Keratinocyte (primary cell): ENCODE data around the gene ALDH1A3. TPM values are rescaled to one million over a fixed set of nuclear protein-coding genes. Genes with fewer than 3 reads are reported as not detected.

Experiments used
- DNase-seq: peaks from one replicate; pipeline ENCODE4 v3.0.0-alpha.2; 2011; ENCODE audit warnings: low read depth, missing footprints, low spot score
- FAIRE-seq: peaks from 2 replicates; lab custom pipeline; 2011; peaks lifted over from hg19 to GRCh38; lab: Jason Lieb, UNC
- H2AFZ ChIP-seq: 2 replicates; pipeline ENCODE4 v1.6.0; 2012; ENCODE audit warnings: low read length, control low read depth, inconsistent platforms; ENCODE audit not compliant: control insufficient read depth
- H3K27ac ChIP-seq: 2 replicates; pipeline ENCODE4 v1.5.1; 2011; ENCODE audit warnings: low read length; ENCODE audit not compliant: control insufficient read depth, insufficient read depth
- H3K27me3 ChIP-seq: 3 replicates; pipeline ENCODE4 v1.6.0; 2011; ENCODE audit warnings: low read length; ENCODE audit not compliant: control insufficient read depth, insufficient read depth; ENCODE audit errors: extremely low read depth
- H3K36me3 ChIP-seq, 2 experiments: 2 replicates in 1 of 2; 3 replicates in 1 of 2; pipeline ENCODE4 v1.5.1; 2011; ENCODE audit warnings: low read length in 2 of 2, mild to moderate bottlenecking in 1 of 2; ENCODE audit not compliant: control insufficient read depth in 2 of 2, insufficient read depth in 2 of 2; ENCODE audit errors: extremely low read depth in 1 of 2
- H3K4me1 ChIP-seq: 3 replicates; pipeline ENCODE4 v1.5.1; 2011; ENCODE audit warnings: low read length; ENCODE audit not compliant: control insufficient read depth, insufficient read depth; ENCODE audit errors: extremely low read depth
- H3K4me2 ChIP-seq: 3 replicates; pipeline ENCODE4 v1.6.0; 2011; ENCODE audit warnings: low read depth, low read length; ENCODE audit not compliant: control insufficient read depth, insufficient read depth; ENCODE audit errors: extremely low read depth
- H3K4me3 ChIP-seq, 3 experiments: fragments of 200-600 bp in 1 of 3; sonication (generic) in 1 of 3; 2 replicates in 2 of 3; 3 replicates in 1 of 3; pipeline ENCODE4 v1.5.1; 2011 to 2016; ENCODE audit warnings: low read length in 3 of 3, mild to moderate bottlenecking in 3 of 3, control low read depth in 2 of 3, inconsistent platforms in 1 of 3, low read depth in 1 of 3, mixed read lengths in 1 of 3, mixed run types in 1 of 3, moderate library complexity in 1 of 3; ENCODE audit not compliant: control insufficient read depth in 2 of 3, insufficient read depth in 2 of 3; ENCODE audit errors: extremely low read depth in 1 of 3
- H3K79me2 ChIP-seq: 2 replicates; pipeline ENCODE4 v1.6.0; 2012; ENCODE audit warnings: low read length; ENCODE audit not compliant: control insufficient read depth, insufficient read depth
- H3K9ac ChIP-seq: 3 replicates; pipeline ENCODE4 v1.6.0; 2011; ENCODE audit warnings: low read length; ENCODE audit not compliant: control insufficient read depth, insufficient read depth; ENCODE audit errors: extremely low read depth
- H3K9me1 ChIP-seq: 3 replicates; pipeline ENCODE4 v1.6.0; 2011; ENCODE audit warnings: low read length; ENCODE audit not compliant: control insufficient read depth, insufficient read depth; ENCODE audit errors: extremely low read depth
- H3K9me3 ChIP-seq: 2 replicates; pipeline ENCODE4 v1.5.1; 2012; ENCODE audit warnings: low read depth, low read length; ENCODE audit not compliant: control insufficient read depth
- H4K20me1 ChIP-seq: 3 replicates; pipeline ENCODE4 v1.6.0; 2011; ENCODE audit warnings: low read length; ENCODE audit not compliant: control insufficient read depth, insufficient read depth; ENCODE audit errors: extremely low read depth
- EZH2 ChIP-seq: IDR thresholded peaks from one replicate; pipeline ENCODE4 v1.6.1; 2012; ENCODE audit warnings: inconsistent platforms, mild to moderate bottlenecking, low read length, moderate library complexity
- dilution Hi-C: fragments of 300-500 bp; cut with MboI; formaldehyde crosslinking; loops from one replicate; pipeline ENCODE4 v1.7.0; 2020; ENCODE audit warnings: low sequenced_read_pairs; ENCODE audit not compliant: extremely low pct_ligation_motif_present
- polyA plus RNA-seq, 5 experiments: library from polyadenylated mRNA; depleted of rRNA in 3 of 5; stranded (reverse) in 3 of 5; stranded (forward) in 1 of 5; unstranded in 1 of 5; fragments of >200 nt; gene quantifications; 1 replicate in 1 of 5; 2 replicates in 3 of 5; 3 replicates in 1 of 5; pipeline versions ENCODE4 v1.2.1 to v1.2.3, GENCODE V29; 2011 to 2012; ENCODE audit warnings: missing spikeins in 2 of 5, low read depth in 1 of 5, low replicate concordance in 1 of 5
- TF ChIP-seq, protein P1 (sequence below), 3 experiments: IDR thresholded peaks in 1 of 3; conservative IDR thresholded peaks in 1 of 3; optimal IDR thresholded peaks in 1 of 3; 2 replicates in 2 of 3; 3 replicates in 1 of 3; pipeline versions ENCODE3 to v1.5.1; 2011; ENCODE audit warnings: low read length in 3 of 3, mild to moderate bottlenecking in 3 of 3, moderate library complexity in 2 of 3, control low read depth in 1 of 3, inconsistent platforms in 1 of 3; ENCODE audit not compliant: insufficient read depth in 2 of 3; ENCODE audit errors: extremely low read depth in 1 of 3

The ALDH1A3 gene
- polyA plus RNA-seq, 1 donor (not counting 4 experiments of a cell fraction or from before 2014, with no cell fraction given): 218 TPM

GRCh38 chr15:100924436-100924835, 44.8 kb downstream of the ALDH1A3 start:
- H3K9me3 ChIP-seq: no peaks in the 10 kb centered on the region
- H3K79me2 ChIP-seq: peaks cover 10% of the 10 kb centered on the region
- dilution Hi-C loops: loop anchor here (5.0 kb wide), 1 partner anchor 73 kb away; no protein-coding TSS in a partner anchor
- H3K36me3 ChIP-seq: peaks cover 12 to 15% of the 10 kb centered on the region in 2 experiments
- no peak overlapping the region for H2AFZ ChIP-seq
- no peak overlapping the region for H3K27ac ChIP-seq
- peaks cover 3% of the 10 kb centered on the region for H3K9me1 ChIP-seq
- no peak overlapping the region for H3K4me2 ChIP-seq
- no peaks in the 10 kb centered on the region for H3K27me3 ChIP-seq
- FAIRE-seq (no peak), DNase-seq (no peak)
- H3K4me1 ChIP-seq: peaks cover 16% of the 10 kb centered on the region
- TF ChIP-seq, protein P1, sequence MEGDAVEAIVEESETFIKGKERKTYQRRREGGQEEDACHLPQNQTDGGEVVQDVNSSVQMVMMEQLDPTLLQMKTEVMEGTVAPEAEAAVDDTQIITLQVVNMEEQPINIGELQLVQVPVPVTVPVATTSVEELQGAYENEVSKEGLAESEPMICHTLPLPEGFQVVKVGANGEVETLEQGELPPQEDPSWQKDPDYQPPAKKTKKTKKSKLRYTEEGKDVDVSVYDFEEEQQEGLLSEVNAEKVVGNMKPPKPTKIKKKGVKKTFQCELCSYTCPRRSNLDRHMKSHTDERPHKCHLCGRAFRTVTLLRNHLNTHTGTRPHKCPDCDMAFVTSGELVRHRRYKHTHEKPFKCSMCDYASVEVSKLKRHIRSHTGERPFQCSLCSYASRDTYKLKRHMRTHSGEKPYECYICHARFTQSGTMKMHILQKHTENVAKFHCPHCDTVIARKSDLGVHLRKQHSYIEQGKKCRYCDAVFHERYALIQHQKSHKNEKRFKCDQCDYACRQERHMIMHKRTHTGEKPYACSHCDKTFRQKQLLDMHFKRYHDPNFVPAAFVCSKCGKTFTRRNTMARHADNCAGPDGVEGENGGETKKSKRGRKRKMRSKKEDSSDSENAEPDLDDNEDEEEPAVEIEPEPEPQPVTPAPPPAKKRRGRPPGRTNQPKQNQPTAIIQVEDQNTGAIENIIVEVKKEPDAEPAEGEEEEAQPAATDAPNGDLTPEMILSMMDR (optimal IDR thresholded peaks at IDR 0.05 in 1 of 3, IDR thresholded peaks at IDR 0.05 in 1 of 3, conservative IDR thresholded peaks at IDR 0.05 in 1 of 3; ENCODE audit: extremely low read depth in 1 of 3, insufficient read depth in 2 of 3, low read length in 3 of 3): no peak
- TF ChIP-seq EZH2: no peak
- no peak overlapping the region for H3K4me3 ChIP-seq
- H4K20me1 ChIP-seq: peaks cover 3% of the 10 kb centered on the region
- H3K9ac ChIP-seq: no peak overlapping the region

DNA sequence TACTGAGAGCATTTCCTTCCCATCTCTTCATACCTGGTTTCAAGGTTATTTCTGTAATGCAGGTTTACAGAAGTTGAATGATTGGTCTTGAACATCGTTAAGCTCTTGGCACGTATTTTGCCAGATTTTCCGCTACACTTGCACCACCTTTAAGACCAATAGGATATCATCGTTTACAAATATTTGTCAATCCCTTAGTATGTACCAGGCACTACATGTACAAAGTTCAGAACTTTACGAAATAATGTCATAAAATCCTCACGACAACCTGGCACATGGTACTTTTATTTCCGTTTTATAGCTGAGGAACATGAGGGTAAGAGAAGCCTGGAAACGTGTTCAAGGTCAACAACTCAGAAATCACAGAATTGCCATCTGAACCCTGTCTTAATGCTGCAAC, 45.8 kb downstream of the ALDH1A3 start:
- H3K27me3 ChIP-seq: no peaks in the 10 kb centered on the region
- no peak overlapping the region for H3K9ac ChIP-seq
- H4K20me1 ChIP-seq: peaks cover 3% of the 10 kb centered on the region
- no peak for DNase-seq
- H3K4me2 ChIP-seq: no peak overlapping the region
- dilution Hi-C loops: no loop called here
- H3K9me1 ChIP-seq: peaks cover 3% of the 10 kb centered on the region
- no peak for FAIRE-seq
- TF ChIP-seq, protein P1 (optimal IDR thresholded peaks at IDR 0.05 in 1 of 3, IDR thresholded peaks at IDR 0.05 in 1 of 3, conservative IDR thresholded peaks at IDR 0.05 in 1 of 3; ENCODE audit: extremely low read depth in 1 of 3, insufficient read depth in 2 of 3, low read length in 3 of 3): no peak
- TF ChIP-seq EZH2: no peak
- H3K27ac ChIP-seq: no peak overlapping the region
- no peaks in the 10 kb centered on the region for H3K9me3 ChIP-seq
- peaks cover 4% of the 10 kb centered on the region for H3K79me2 ChIP-seq
- H3K36me3 ChIP-seq: peaks cover 12 to 15% of the 10 kb centered on the region in 2 experiments
- peaks cover 23% of the 10 kb centered on the region for H3K4me1 ChIP-seq
- H3K4me3 ChIP-seq: no peak overlapping the region
- H2AFZ ChIP-seq: no peak overlapping the region
